Ishikawa (cell line): ENCODE measurements around the gene PCID2.

Source experiments
- CEBPB ChIP-seq: IDR thresholded peaks from 2 replicates; pipeline ENCODE4 v1.6.1; 2012
- CREB1 ChIP-seq: IDR thresholded peaks from 2 replicates; pipeline ENCODE4 v1.6.1; 2012; ENCODE audit warnings: low read depth
- EP300 ChIP-seq: IDR thresholded peaks from 2 replicates; pipeline ENCODE4 v1.6.1; 2012; ENCODE audit warnings: borderline replicate concordance
- FOXM1 ChIP-seq: IDR thresholded peaks from 2 replicates; pipeline ENCODE4 v1.6.1; 2012; ENCODE audit warnings: low read depth, borderline replicate concordance
- MAX ChIP-seq: IDR thresholded peaks from 2 replicates; pipeline ENCODE4 v1.6.1; 2012
- NFIC ChIP-seq: IDR thresholded peaks from 2 replicates; pipeline ENCODE4 v1.6.1; 2012
- RAD21 ChIP-seq: IDR thresholded peaks from 2 replicates; pipeline ENCODE4 v1.6.1; 2012; ENCODE audit warnings: low read depth
- REST ChIP-seq: IDR thresholded peaks from 2 replicates; pipeline ENCODE4 v1.6.1; 2012; ENCODE audit warnings: low read depth, mild to moderate bottlenecking
- TAF1 ChIP-seq: IDR thresholded peaks from 2 replicates; pipeline ENCODE4 v1.6.1; 2012; ENCODE audit warnings: low read depth, mild to moderate bottlenecking
- TCF12 ChIP-seq: IDR thresholded peaks from 2 replicates; pipeline ENCODE4 v1.6.1; 2012; ENCODE audit warnings: low read depth
- TEAD4 ChIP-seq: IDR thresholded peaks from 2 replicates; pipeline ENCODE4 v1.6.1; 2012
- USF1 ChIP-seq: IDR thresholded peaks from 2 replicates; pipeline ENCODE4 v1.6.1; 2012
- YY1 ChIP-seq: IDR thresholded peaks from 2 replicates; pipeline ENCODE4 v1.6.1; 2012; ENCODE audit warnings: low read depth

DNA sequence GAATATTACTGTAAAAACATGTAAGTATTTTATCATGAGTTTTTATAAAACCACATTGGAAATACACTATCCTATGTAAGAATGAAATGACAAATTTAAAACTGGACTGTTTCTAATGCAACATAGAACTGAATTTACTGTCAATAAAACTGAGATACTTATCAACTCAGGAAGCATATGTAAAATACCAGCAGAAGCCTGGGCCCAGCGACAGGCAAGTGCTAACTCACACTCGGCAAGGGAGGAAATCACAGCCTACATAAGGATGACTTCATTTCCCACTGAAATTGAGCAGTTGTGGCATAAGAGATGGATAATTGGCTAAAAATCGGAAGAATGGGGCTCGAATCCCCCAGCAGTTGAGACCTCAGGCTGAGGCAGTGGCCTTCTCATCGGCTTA lies 38.0 kb downstream of the PCID2 start:
- no peak for TF ChIP-seq CEBPB
- no peak for TF ChIP-seq REST
- TF ChIP-seq YY1, result no peak
- no peak for TF ChIP-seq EP300
- no peak for TF ChIP-seq FOXM1
- TF ChIP-seq RAD21, result no peak
- no peak for TF ChIP-seq USF1
- no peak for TF ChIP-seq TEAD4
- TF ChIP-seq MAX, result no peak
- no peak for TF ChIP-seq CREB1
- no peak for TF ChIP-seq TCF12
- TF ChIP-seq TAF1, result no peak
- TF ChIP-seq NFIC, result no peak
